ENCODE measurements around the gene SHROOM2.

GRCh38 chrX:9832811-9833210, 46.6 kb downstream of the SHROOM2 start:
- TF ChIP-seq POLR2AphosphoS5 (IDR thresholded peaks at IDR 0.05; ENCODE audit: low read depth, low read length) = no peak
- TF ChIP-seq POLR2A (IDR thresholded peaks at IDR 0.05; ENCODE audit: low read depth, low read length) = no peak
- TF ChIP-seq TAF1 (IDR thresholded peaks at IDR 0.05; ENCODE audit: low read depth, low read length) = no peak
- no peak for TF ChIP-seq SPI1 (IDR thresholded peaks at IDR 0.05; ENCODE audit: low read depth, low read length)
- TF ChIP-seq PAX5 (IDR thresholded peaks at IDR 0.05; ENCODE audit: insufficient read depth, low read length, severe bottlenecking) = no peak
